ENCODE measurements around the gene APIP.

The APIP gene

GRCh38 chr11:34836958-34837856, 79.0 kb downstream of the APIP start:
- no peak for DNase-seq

- DNase-seq, result no peak
These were observed 82.6 kb downstream of the APIP start for GRCh38 chr11:34833602-34834001.

All from CD4-positive, alpha-beta T cell treated with Interleukin-4 for 4 hours (primary cell).